ENCODE results near the gene CTSS. TPM values are rescaled to one million over a fixed set of nuclear protein-coding genes. Genes with fewer than 3 reads are reported as not detected.
"Not testable (repeated sequence)": the region's sequence is repeated elsewhere in the genome, so short reads cannot be mapped to it uniquely, and the experiment has no call there.

The CTSS gene
- polyA plus RNA-seq, 1 experiment, result 1.1 TPM

DNA sequence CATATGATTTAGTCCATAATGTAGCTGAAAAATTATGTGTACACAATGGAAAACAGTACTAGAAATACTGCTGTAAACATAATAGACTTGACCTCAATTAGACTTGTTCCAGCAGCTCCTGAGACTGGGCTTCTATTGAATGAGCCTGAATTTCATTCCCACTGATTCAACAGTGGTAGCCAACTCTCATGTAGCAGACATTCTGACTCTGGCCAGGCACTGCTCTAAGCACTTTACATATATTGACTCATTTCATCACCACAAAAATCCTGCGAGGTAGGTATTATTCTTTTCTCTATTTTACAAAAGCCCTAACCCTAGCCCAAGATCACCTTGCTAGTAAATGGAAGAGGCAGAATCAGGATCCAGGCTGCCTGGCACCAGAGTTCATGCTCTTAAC is 12.8 kb upstream of the CTSS start:
- H3K27me3 ChIP-seq (ENCODE audit: control insufficient read depth, insufficient read depth, low read length), result no peaks in the 10 kb centered on the region
- CTCF ChIA-PET, result no interaction called here
- TF ChIP-seq, protein P1, sequence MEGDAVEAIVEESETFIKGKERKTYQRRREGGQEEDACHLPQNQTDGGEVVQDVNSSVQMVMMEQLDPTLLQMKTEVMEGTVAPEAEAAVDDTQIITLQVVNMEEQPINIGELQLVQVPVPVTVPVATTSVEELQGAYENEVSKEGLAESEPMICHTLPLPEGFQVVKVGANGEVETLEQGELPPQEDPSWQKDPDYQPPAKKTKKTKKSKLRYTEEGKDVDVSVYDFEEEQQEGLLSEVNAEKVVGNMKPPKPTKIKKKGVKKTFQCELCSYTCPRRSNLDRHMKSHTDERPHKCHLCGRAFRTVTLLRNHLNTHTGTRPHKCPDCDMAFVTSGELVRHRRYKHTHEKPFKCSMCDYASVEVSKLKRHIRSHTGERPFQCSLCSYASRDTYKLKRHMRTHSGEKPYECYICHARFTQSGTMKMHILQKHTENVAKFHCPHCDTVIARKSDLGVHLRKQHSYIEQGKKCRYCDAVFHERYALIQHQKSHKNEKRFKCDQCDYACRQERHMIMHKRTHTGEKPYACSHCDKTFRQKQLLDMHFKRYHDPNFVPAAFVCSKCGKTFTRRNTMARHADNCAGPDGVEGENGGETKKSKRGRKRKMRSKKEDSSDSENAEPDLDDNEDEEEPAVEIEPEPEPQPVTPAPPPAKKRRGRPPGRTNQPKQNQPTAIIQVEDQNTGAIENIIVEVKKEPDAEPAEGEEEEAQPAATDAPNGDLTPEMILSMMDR (IDR thresholded peaks at IDR 0.05; ENCODE audit: insufficient read depth, low read depth, low read length), result no peak
- H3K4me3 ChIP-seq (ENCODE audit: low read depth, low read length), result no peak overlapping the region
- H3K36me3 ChIP-seq (ENCODE audit: control insufficient read depth, insufficient read depth, low read length), result no peaks in the 10 kb centered on the region
- POLR2A ChIA-PET, result no interaction called here
- no peak for DNase-seq (ENCODE audit: low read depth)

DNA sequence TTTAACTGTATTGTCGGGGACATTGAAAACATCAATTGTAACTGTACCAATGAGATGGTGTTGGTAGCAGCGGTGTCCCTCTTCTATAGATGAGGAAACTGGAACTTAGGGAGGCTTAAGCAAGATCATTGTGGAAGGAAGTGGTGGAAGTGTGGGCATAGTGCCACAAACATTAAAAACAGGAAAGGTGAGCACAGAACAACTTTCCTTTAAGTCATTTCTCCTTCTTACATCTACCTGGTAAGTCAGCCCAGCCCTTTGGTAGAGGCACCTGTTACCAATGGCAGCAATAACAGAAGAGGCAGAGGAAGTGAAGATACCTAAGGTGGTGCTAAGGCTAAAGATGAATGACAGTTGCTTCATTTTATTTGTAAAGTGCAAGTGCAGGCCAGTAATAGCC is 12.0 kb upstream of the CTSS start:
- H3K36me3 ChIP-seq (ENCODE audit: control insufficient read depth, insufficient read depth, low read length), result no peaks in the 10 kb centered on the region
- TF ChIP-seq, protein P1 (IDR thresholded peaks at IDR 0.05; ENCODE audit: insufficient read depth, low read depth, low read length), result no peak
- ChIA-PET POLR2A (no interaction called here), CTCF (no interaction called here)
- H3K27me3 ChIP-seq (ENCODE audit: control insufficient read depth, insufficient read depth, low read length), result no peaks in the 10 kb centered on the region
- H3K4me3 ChIP-seq (ENCODE audit: low read depth, low read length), result no peak overlapping the region
- DNase-seq (ENCODE audit: low read depth), result no peak

DNA sequence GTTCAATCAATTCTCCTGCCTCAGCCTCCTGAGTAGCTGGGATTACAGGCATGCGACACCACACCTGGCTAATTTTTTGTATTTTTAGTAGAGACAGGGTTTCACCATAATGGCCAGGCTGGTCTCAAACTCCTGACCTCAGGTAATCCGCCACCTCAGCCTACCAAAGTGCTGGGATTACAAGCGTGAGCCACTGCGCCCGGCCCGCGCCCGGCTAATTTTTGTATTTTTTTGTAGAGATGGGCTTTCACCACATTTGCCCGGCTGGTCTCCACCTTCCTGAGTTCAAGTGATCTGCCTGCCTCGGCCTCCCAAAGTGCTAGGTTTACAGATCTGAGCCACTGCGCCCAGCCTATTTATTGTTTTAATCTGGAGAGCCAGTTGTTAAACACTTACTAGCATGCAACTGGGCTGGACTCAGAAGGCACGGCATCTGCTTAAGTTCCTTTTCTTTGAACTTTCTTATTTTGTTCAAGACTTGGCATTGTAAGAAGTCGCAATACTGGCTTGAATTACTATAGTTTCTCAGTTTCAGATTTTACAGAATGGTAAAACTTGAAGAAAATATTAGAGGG is 10.4 kb upstream of the CTSS start:
- H3K27me3 ChIP-seq (ENCODE audit: control insufficient read depth, insufficient read depth, low read length); H3K4me3 ChIP-seq (ENCODE audit: low read depth, low read length); DNase-seq (ENCODE audit: low read depth); H3K36me3 ChIP-seq (ENCODE audit: control insufficient read depth, insufficient read depth, low read length); CTCF ChIA-PET: not testable (repeated sequence)
- POLR2A ChIA-PET, result interaction anchor here (0.7 kb wide), 1 partner anchor 233 kb away, joined by 14 read pairs; no protein-coding TSS in a partner anchor

DNA sequence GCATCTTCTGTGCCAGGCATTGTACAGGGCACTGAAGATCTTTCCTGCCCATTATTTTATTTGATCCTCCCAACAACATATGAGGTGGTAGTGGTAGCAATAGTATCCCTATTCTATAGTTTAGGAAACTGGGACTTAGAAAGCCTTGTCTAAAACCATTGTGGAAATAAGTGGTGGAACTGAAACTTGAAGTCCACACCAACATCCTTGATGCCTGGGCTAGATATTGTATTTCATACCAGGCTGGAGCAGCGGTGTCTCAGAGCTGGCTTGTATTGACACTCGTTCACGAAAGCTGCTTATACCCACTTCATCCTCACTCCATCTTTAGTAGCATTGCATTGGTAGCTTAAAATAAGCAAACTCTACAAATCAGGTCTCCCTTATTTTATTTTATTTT is 9.7 kb upstream of the CTSS start:
- Histone ChIP-seq H3K27me3 (ENCODE audit: control insufficient read depth, insufficient read depth, low read length) (no peaks in the 10 kb centered on the region), H3K4me3 (ENCODE audit: low read depth, low read length) (no peak overlapping the region), H3K36me3 (ENCODE audit: control insufficient read depth, insufficient read depth, low read length) (no peaks in the 10 kb centered on the region)
- ChIA-PET POLR2A (no interaction called here), CTCF (interaction anchor here (0.6 kb wide), 1 partner anchor 101 kb away, joined by 3 read pairs; the partner anchor contains the start of gene ARNT)
- TF ChIP-seq, protein P1 (IDR thresholded peaks at IDR 0.05; ENCODE audit: insufficient read depth, low read depth, low read length), result no peak
- no peak for DNase-seq (ENCODE audit: low read depth)

DNA sequence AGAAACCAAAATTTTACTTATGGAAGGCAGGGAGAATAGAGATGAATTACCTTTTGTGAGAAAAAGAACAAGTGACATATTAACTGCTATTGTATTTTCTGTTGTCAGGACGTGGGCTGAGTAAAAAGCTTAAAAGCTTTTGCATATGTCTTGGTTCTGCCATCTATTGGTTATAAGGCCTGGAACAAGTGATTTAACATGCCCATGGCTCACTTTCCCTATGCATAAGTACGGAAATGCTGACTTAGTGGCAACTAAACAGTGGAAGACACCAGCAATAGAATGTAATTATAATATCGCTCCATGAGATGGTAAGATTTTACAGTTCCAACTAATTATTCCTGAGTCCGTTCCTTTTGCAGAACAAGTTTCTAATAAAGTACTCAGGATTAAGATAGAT is 6.7 kb upstream of the CTSS start:
- no peaks in the 10 kb centered on the region for H3K36me3 ChIP-seq (ENCODE audit: control insufficient read depth, insufficient read depth, low read length)
- POLR2A ChIA-PET, result no interaction called here
- H3K27me3 ChIP-seq (ENCODE audit: control insufficient read depth, insufficient read depth, low read length), result no peaks in the 10 kb centered on the region
- TF ChIP-seq, protein P1 (IDR thresholded peaks at IDR 0.05; ENCODE audit: insufficient read depth, low read depth, low read length), result no peak
- H3K4me3 ChIP-seq (ENCODE audit: low read depth, low read length), result no peak overlapping the region
- CTCF ChIA-PET, result no interaction called here
- no peak for DNase-seq (ENCODE audit: low read depth)

DNA sequence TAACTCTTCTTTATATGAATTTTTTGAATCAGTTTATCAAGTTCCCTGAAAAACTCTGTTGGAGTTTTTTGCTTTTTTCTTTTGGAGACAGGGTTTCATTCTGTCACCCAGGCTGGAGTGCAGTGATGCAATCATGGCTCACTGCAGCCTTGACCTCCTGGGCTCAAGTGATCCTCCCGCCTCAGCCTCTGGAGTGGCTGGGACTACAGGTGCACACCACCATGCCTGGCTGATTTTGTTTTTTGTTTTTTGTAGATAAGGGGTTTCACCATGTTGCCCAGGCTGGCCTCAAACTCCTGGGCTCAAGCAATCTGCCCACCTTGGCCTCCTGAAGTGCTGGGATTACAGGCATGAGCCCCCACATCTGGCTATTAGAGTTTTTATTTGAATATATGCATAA is 2.1 kb upstream of the CTSS start:
- H3K36me3 ChIP-seq (ENCODE audit: control insufficient read depth, insufficient read depth, low read length); DNase-seq (ENCODE audit: low read depth); POLR2A ChIA-PET; H3K27me3 ChIP-seq (ENCODE audit: control insufficient read depth, insufficient read depth, low read length); CTCF ChIA-PET; H3K4me3 ChIP-seq (ENCODE audit: low read depth, low read length): not testable (repeated sequence)

DNA sequence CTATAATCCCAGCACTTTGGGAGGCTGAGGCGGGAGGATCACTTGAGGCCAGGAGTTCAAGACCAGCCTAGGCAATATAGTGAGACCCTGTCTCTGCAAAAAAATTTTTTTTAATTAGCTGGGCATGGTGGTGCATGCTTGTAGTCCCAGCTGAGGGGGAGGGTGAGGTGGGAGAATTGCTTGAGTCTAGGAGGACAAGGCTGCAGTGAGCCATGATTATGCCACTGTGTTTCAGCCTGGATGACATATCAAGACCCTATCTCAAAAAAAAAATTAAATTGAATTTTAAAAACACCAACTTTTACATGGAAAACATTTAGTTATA is 361 bp upstream of the CTSS start:
- POLR2A ChIA-PET; H3K36me3 ChIP-seq (ENCODE audit: control insufficient read depth, insufficient read depth, low read length); DNase-seq (ENCODE audit: low read depth); H3K27me3 ChIP-seq (ENCODE audit: control insufficient read depth, insufficient read depth, low read length); H3K4me3 ChIP-seq (ENCODE audit: low read depth, low read length): not testable (repeated sequence)
- CTCF ChIA-PET, result interaction anchor here (0.6 to 1.0 kb wide), 2 partner anchors 13 to 70 kb away, joined by 3 read pairs; no protein-coding TSS in a partner anchor
